Measurements from ENCODE around the gene PADI1.
A peak's percentile ranks its signal among the peaks of the same experiment; 100 is the strongest.

The PADI1 gene

GRCh38 chr1:17236779-17237560, 32.0 kb downstream of the PADI1 start (continued):
- TF ChIP-seq, protein P1, sequence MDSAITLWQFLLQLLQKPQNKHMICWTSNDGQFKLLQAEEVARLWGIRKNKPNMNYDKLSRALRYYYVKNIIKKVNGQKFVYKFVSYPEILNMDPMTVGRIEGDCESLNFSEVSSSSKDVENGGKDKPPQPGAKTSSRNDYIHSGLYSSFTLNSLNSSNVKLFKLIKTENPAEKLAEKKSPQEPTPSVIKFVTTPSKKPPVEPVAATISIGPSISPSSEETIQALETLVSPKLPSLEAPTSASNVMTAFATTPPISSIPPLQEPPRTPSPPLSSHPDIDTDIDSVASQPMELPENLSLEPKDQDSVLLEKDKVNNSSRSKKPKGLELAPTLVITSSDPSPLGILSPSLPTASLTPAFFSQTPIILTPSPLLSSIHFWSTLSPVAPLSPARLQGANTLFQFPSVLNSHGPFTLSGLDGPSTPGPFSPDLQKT (IDR thresholded peaks at IDR 0.05; ENCODE audit: borderline replicate concordance, low read depth, low read length), result no peak
- TF ChIP-seq ZSCAN23 (tag by site-specific recombination; IDR thresholded peaks at IDR 0.05), result peak; percentile 31; the same call in 1 of the 2 replicates
- no peak for TF ChIP-seq ZNF138 (tag by site-specific recombination; IDR thresholded peaks at IDR 0.05; ENCODE audit: borderline replicate concordance)
- peak; percentile 21; the same call in 1 of the 2 replicates for TF ChIP-seq ZNF184 (tag by site-specific recombination; IDR thresholded peaks at IDR 0.05)
- TF ChIP-seq ZNF19 (tag by site-specific recombination; IDR thresholded peaks at IDR 0.05; ENCODE audit: low read depth), result no peak
- TF ChIP-seq ZSCAN18 (tag by site-specific recombination; IDR thresholded peaks at IDR 0.05), result no peak
- no peak for TF ChIP-seq ZNF335 (tag by site-specific recombination; conservative IDR thresholded peaks at IDR 0.05)
- TF ChIP-seq ZNF23 (tag by site-specific recombination; IDR thresholded peaks at IDR 0.05; ENCODE audit: borderline replicate concordance), result no peak
- no peak for TF ChIP-seq ZNF548 (tag by site-specific recombination; IDR thresholded peaks at IDR 0.05)
- no peak for TF ChIP-seq GFI1B (tag by site-specific recombination; IDR thresholded peaks at IDR 0.05)
- 0 out of 2 replicates have a peak, but pooled peaks have one; percentile 28 for TF ChIP-seq TSHZ1 (tag by site-specific recombination; IDR thresholded peaks at IDR 0.05; ENCODE audit: borderline replicate concordance)
- TF ChIP-seq KLF1 (tag by site-specific recombination; IDR thresholded peaks at IDR 0.05), result no peak; the same call in 1 of the 2 replicates
- TF ChIP-seq ZNF48 (tag by site-specific recombination; IDR thresholded peaks at IDR 0.05), result no peak
- TF ChIP-seq ZNF155 (tag by site-specific recombination; IDR thresholded peaks at IDR 0.05), result no peak
- no peak for TF ChIP-seq ZNF433 (tag by site-specific recombination; IDR thresholded peaks at IDR 0.05; ENCODE audit: low read depth)
- no peak for TF ChIP-seq ZNF560 (tag by site-specific recombination; IDR thresholded peaks at IDR 0.05; ENCODE audit: borderline replicate concordance)
- TF ChIP-seq, protein P2, sequence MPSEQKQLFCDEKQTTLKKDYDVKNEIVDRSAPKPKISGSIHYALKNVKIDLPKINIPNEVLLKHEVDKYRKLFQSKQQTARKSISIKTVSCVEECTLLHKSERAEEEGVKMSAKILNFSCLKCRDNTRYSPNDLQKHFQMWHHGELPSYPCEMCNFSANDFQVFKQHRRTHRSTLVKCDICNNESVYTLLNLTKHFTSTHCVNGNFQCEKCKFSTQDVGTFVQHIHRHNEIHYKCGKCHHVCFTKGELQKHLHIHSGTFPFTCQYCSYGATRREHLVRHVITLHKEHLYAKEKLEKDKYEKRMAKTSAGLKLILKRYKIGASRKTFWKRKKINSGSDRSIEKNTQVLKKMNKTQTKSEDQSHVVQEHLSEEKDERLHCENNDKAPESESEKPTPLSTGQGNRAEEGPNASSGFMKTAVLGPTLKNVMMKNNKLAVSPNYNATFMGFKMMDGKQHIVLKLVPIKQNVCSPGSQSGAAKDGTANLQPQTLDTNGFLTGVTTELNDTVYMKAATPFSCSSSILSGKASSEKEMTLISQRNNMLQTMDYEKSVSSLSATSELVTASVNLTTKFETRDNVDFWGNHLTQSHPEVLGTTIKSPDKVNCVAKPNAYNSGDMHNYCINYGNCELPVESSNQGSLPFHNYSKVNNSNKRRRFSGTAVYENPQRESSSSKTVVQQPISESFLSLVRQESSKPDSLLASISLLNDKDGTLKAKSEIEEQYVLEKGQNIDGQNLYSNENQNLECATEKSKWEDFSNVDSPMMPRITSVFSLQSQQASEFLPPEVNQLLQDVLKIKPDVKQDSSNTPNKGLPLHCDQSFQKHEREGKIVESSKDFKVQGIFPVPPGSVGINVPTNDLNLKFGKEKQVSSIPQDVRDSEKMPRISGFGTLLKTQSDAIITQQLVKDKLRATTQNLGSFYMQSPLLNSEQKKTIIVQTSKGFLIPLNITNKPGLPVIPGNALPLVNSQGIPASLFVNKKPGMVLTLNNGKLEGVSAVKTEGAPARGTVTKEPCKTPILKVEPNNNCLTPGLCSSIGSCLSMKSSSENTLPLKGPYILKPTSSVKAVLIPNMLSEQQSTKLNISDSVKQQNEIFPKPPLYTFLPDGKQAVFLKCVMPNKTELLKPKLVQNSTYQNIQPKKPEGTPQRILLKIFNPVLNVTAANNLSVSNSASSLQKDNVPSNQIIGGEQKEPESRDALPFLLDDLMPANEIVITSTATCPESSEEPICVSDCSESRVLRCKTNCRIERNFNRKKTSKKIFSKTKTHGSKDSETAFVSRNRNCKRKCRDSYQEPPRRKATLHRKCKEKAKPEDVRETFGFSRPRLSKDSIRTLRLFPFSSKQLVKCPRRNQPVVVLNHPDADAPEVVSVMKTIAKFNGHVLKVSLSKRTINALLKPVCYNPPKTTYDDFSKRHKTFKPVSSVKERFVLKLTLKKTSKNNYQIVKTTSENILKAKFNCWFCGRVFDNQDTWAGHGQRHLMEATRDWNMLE (tag by site-specific recombination; conservative IDR thresholded peaks at IDR 0.05; ENCODE audit: low read depth), result no peak
- TF ChIP-seq ZNF280D (tag by site-specific recombination; IDR thresholded peaks at IDR 0.05), result peak; percentile 72; the same call in 1 of the 2 replicates
- no peak for TF ChIP-seq OVOL3 (tag by site-specific recombination; IDR thresholded peaks at IDR 0.05)
- peak; percentile 57 for TF ChIP-seq ZBTB8A (tag by site-specific recombination; IDR thresholded peaks at IDR 0.05)
- no peak for TF ChIP-seq GLI4 (tag by site-specific recombination; IDR thresholded peaks at IDR 0.05)
- TF ChIP-seq ZNF16 (tag by site-specific recombination; IDR thresholded peaks at IDR 0.05; ENCODE audit: low read depth), result no peak
- no peak for TF ChIP-seq ZNF239 (tag by site-specific recombination; IDR thresholded peaks at IDR 0.05)
- TF ChIP-seq KLF9 (tag by site-specific recombination; IDR thresholded peaks at IDR 0.05; ENCODE audit: low read depth), result 0 out of 2 replicates have a peak, but pooled peaks have one; percentile 23
- peak; percentile 43; the same call in 1 of the 2 replicates for TF ChIP-seq ZNF391 (tag by site-specific recombination; IDR thresholded peaks at IDR 0.05; ENCODE audit: borderline replicate concordance, low read depth)

Measured in HEK293 (cell line).